Right atrium auricular region (tissue), 2 donors: ENCODE data around the gene ALDH3A1. TPM values are rescaled to one million over a fixed set of nuclear protein-coding genes. Genes with fewer than 3 reads are reported as not detected.
"Not testable (repeated sequence)": the region's sequence is repeated elsewhere in the genome, so short reads cannot be mapped to it uniquely, and the experiment has no call there.

Experiments used
- DNase-seq: peaks from one replicate; pipeline ENCODE4 v3.0.0-alpha.2; 2019; ENCODE audit warnings: low spot score
- H3K27ac ChIP-seq, 2 donors: fragments of 200-600 bp; sonication (generic); 1 replicate in 1 of 2; 2 replicates in 1 of 2; pipeline ENCODE4 v1.5.1; 2016 to 2019
- H3K27me3 ChIP-seq, 2 donors: fragments of 200-600 bp; sonication (generic); one replicate each; pipeline versions ENCODE4 v1.5.1 to v1.6.0; 2017 to 2019
- H3K36me3 ChIP-seq: fragments of 200-600 bp; sonication (generic); one replicate; pipeline ENCODE4 v1.5.1; 2016
- H3K4me1 ChIP-seq, 2 donors: fragments of 200-600 bp; sonication (generic); one replicate each; pipeline versions ENCODE4 v1.5.1 to v1.6.0; 2017 to 2019
- H3K4me3 ChIP-seq, 2 donors: fragments of 200-600 bp; sonication (generic); 1 replicate in 1 of 2; 2 replicates in 1 of 2; pipeline ENCODE4 v1.5.1; 2017 to 2019; ENCODE audit warnings: mild to moderate bottlenecking in 1 of 2, moderate library complexity in 1 of 2
- H3K9me3 ChIP-seq, 2 donors: fragments of 200-600 bp; sonication (generic); one replicate each; pipeline ENCODE4 v1.5.1; 2019
- total RNA-seq, 2 donors: library from RNA; depleted of rRNA; stranded (reverse); fragments of >200 nt; gene quantifications; one replicate each; pipeline ENCODE4 v1.1.0, GENCODE V29; 2016
- TF ChIP-seq, protein P1 (sequence below), 2 donors: fragments of 200-600 bp; sonication (generic); IDR thresholded peaks; one replicate each; pipeline ENCODE4 v1.5.1; 2019; ENCODE audit warnings: antibody characterized with exemption in 2 of 2

The ALDH3A1 gene
- total RNA-seq, 2 donors from 2014 or later = 0.22 to 1.8 TPM

DNA sequence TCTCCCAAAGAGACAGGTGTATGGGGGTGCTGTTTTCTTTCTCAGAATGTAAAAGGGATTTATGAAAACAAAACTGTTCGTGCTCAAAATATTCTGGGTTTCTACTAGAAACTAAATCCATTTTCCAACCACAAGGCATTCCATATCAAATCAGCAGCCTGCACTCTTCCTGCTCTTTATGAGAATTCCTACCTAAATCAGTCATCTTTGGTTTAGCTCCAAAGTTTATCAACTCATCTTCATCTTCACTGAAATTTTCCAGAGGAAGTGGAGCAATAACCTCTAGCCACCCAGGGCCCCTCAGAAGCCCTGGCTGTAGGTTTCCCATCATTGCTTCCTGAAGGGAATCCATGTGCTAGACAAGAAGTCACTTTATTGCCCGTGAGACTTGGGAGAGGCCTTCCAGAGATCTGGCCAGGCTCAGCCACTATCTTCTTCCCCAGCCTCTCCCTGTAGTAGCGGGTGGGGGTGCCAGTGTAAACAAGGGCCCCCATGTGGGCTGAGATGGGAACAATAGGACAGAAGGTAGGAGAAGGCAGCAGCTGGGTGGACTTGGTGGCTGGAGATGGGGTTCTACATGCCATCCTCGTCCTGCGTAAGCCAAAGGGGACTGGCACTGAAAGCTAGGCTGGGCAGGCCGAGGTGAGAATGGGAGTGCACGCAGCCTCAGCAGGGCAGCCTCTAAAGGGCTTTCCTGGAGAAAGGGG is 22.0 kb upstream of the ALDH3A1 start:
- no peak overlapping the region for H3K27ac ChIP-seq

DNA sequence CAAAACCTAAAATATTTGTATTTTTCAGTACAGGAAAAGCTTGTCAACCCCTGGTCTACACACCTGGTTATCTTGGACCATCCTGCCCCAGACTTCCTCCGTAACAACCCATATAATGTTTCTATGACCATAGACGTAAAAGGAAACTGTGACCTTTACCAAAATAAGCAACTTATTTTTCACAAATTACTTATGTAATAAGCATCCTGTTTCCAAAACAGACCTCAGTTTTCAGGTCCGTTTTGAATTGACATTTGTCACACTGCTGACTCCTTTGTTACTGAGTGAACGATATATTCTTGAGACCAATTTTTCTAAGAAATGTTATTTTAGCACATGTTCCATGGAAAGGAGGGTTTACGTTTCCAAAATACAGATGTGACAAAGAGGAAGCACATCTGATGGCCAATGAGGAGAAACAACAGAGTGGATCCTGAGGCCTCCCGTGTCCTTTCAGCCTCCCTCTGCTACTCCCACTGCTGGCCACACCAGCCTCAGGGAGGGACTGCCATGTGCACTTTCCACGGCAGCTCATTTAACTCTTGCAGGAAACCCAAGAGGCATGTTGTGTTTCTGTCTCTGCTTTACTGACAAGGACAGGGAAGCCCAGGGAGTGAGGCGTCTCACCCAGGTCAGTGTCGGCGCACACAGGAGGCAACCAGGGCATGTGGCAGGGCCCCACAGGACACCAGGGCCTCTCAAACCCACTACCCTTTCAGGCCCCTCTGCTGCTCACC is 20.1 kb upstream of the ALDH3A1 start:
- Histone ChIP-seq H3K36me3 (no peaks in the 10 kb centered on the region), H3K4me1 (no peaks in the 10 kb centered on the region), H3K27me3 (no peaks in the 10 kb centered on the region), H3K27ac (no peak overlapping the region), H3K4me3 (no peak overlapping the region), H3K9me3 (no peaks in the 10 kb centered on the region)
- peak; percentile 50 for DNase-seq
- TF ChIP-seq, protein P1, sequence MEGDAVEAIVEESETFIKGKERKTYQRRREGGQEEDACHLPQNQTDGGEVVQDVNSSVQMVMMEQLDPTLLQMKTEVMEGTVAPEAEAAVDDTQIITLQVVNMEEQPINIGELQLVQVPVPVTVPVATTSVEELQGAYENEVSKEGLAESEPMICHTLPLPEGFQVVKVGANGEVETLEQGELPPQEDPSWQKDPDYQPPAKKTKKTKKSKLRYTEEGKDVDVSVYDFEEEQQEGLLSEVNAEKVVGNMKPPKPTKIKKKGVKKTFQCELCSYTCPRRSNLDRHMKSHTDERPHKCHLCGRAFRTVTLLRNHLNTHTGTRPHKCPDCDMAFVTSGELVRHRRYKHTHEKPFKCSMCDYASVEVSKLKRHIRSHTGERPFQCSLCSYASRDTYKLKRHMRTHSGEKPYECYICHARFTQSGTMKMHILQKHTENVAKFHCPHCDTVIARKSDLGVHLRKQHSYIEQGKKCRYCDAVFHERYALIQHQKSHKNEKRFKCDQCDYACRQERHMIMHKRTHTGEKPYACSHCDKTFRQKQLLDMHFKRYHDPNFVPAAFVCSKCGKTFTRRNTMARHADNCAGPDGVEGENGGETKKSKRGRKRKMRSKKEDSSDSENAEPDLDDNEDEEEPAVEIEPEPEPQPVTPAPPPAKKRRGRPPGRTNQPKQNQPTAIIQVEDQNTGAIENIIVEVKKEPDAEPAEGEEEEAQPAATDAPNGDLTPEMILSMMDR (IDR thresholded peaks at IDR 0.05) = no peak

More for the DNA sequence above, 22.0 kb upstream of the ALDH3A1 start:
- Histone ChIP-seq H3K27me3 (no peaks in the 10 kb centered on the region), H3K9me3 (no peaks in the 10 kb centered on the region), H3K4me1 (no peaks in the 10 kb centered on the region), H3K4me3 (no peak overlapping the region), H3K36me3 (peaks cover 7% of the 10 kb centered on the region)
- peak; percentile 38 for DNase-seq
- TF ChIP-seq, protein P1 (IDR thresholded peaks at IDR 0.05) = no peak

DNA sequence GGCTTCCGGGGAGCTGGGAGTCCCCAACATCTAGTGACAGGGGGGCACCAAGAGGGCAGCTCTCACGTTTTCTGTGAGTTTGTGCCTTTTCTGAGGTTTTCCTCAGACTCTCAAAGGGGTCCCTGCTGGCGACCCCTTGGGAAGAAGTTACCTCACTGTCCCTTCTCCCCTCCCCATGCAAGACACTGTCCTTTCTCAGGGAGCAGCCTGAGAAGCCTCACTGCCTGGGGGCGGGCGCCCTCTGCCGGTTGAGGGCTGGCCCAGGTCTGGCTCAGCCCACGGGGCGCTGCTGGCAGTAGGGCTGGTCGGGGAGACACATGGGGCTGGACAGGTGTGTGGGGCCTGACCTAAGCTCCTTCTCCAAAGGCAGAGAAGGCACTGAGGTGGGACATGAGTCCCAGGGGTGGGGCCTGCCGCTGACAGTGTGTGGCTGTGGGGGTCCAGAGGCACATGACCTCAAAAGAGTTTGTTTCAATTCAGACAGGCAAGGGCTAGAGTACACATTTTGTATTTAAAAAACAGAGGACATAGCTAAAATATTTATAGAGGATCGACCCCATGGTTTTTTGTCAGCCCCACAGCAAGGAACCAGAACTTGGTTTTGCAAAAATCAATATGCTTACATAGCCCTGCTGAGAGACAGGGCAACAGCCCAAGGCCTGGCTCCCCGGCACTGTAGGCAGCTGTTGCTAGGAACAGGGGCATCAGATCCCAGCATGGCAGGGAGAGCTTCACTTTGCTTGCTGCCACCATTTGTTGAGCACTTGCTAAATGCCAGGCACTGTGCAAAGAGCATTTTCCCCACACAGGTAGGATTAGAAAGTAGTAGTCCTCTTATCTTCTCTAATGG is 18.5 kb upstream of the ALDH3A1 start:
- DNase-seq = peak; percentile 77
- H3K27ac ChIP-seq = no peak overlapping the region
- H3K4me3 ChIP-seq = no peak overlapping the region
- no peaks in the 10 kb centered on the region for H3K9me3 ChIP-seq
- H3K4me1 ChIP-seq = peaks cover 0 to 7% of the 10 kb centered on the region in 2 donors
- no peaks in the 10 kb centered on the region for H3K36me3 ChIP-seq
- TF ChIP-seq, protein P1 (IDR thresholded peaks at IDR 0.05) = peak; percentile 91 to 96
- no peaks in the 10 kb centered on the region for H3K27me3 ChIP-seq

DNA sequence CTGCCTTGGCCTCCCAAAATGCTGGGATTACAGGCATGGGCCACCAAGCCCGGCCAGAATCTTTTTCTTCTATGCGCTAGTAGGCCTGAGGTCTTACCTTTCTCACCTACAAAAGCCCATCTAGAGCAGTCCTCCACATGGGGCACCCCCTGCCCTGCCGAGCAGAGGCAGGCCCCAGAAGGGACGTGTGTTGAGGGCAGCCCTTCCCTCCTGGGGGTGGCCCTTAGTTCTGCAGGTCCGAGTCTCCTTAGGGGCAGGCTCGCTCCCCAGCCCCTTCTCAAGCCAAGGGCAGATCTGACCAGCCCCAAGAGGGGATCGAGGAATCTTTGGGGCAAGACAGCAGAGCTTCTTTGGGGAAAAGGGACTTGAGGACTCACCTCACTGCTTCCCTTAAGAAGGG is 17.9 kb upstream of the ALDH3A1 start:
- TF ChIP-seq, protein P1 (IDR thresholded peaks at IDR 0.05) = no peak
- H3K4me3 ChIP-seq = no peak overlapping the region
- peaks cover 0 to 7% of the 10 kb centered on the region in 2 donors for H3K4me1 ChIP-seq
- H3K27ac ChIP-seq = no peak overlapping the region
- DNase-seq = peak; percentile 40
- no peaks in the 10 kb centered on the region for H3K36me3 ChIP-seq
- H3K9me3 ChIP-seq = no peaks in the 10 kb centered on the region
- no peaks in the 10 kb centered on the region for H3K27me3 ChIP-seq

DNA sequence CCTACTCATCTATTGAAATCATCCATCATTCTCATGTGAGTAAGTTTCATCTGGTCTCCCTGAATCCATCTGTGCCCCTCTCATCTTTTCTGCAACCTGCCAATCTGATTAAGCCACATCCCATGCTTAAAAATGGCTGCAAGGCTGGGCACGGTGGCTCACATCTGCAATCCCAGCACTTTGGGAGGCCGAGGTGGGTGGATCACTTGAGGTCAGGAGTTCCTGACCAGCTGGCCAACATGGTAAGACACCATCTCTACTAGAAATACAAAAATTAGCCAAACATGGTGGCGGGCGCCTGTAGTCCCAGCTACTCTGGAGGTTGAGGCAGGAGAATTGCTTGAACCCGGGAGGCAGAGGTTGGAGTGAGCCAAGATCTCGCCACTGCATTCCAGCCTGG is 15.9 kb upstream of the ALDH3A1 start:
- H3K27ac ChIP-seq, H3K4me3 ChIP-seq, DNase-seq, H3K4me1 ChIP-seq, H3K36me3 ChIP-seq, H3K27me3 ChIP-seq, H3K9me3 ChIP-seq: not testable (repeated sequence)

DNA sequence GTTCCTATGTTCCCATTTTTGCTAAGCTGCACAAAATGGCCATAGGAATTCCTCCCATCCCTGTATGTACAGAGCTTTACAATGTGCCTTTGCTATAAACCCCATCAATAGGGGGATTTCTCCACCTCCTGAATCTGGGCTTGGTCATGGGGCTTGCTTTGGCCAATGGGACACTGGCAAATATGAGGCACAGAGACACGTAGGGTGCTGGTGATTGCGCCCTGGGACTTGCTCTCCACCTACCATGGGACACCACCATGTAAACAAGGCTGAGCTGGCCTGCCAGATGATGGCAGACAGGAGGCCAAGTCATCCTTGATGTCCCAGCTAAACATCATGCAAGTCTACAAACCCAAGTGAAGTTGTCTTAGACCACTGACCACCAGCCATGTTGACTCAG is 15.3 kb upstream of the ALDH3A1 start:
- peaks cover 0 to 7% of the 10 kb centered on the region in 2 donors for H3K4me1 ChIP-seq
- no peak overlapping the region for H3K4me3 ChIP-seq
- H3K36me3 ChIP-seq = no peaks in the 10 kb centered on the region
- no peak overlapping the region for H3K27ac ChIP-seq
- DNase-seq = peak; percentile 18
- no peaks in the 10 kb centered on the region for H3K9me3 ChIP-seq
- no peaks in the 10 kb centered on the region for H3K27me3 ChIP-seq
- TF ChIP-seq, protein P1 (IDR thresholded peaks at IDR 0.05) = no peak
